ENCODE results near the gene MTSS2.

MTSS2 gene

DNA sequence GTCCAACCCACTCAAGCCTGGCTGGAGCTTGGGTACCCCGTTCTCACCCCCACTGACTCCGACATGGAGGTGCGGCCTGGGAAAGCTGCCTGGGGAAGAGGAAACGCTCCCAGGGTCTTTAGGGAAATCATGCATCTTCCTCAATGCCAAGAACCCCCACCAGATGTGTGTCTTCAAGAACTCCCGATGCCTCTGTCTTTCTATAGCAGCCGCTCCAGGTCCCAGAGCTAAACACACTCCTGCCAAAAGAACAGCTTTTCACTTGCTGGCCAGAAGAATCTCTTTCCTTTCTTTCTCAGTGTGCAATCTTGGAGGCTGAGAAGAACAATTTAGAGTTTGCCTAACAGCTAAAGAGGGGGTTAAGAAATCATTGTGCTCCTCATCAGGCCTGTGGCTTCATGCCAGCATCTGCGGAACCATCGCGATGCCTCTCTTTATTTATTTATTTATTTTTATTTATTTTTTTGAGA is 41.1 kb upstream of the MTSS2 start:
- no peak for TF ChIP-seq CTCF (IDR thresholded peaks at IDR 0.05; ENCODE audit: extremely low read depth, missing control alignments)
- no peak for DNase-seq (ENCODE audit: low spot score)

GRCh38 chr16:70725912-70726828 is 40.3 kb upstream of the MTSS2 start:
- no peak for DNase-seq (ENCODE audit: low spot score)
- no peak for TF ChIP-seq CTCF (IDR thresholded peaks at IDR 0.05; ENCODE audit: extremely low read depth, missing control alignments)

GRCh38 chr16:70725024-70725911 is 39.4 kb upstream of the MTSS2 start:
- no peak for TF ChIP-seq CTCF (IDR thresholded peaks at IDR 0.05; ENCODE audit: extremely low read depth, missing control alignments)
- no peak for DNase-seq (ENCODE audit: low spot score)

DNA sequence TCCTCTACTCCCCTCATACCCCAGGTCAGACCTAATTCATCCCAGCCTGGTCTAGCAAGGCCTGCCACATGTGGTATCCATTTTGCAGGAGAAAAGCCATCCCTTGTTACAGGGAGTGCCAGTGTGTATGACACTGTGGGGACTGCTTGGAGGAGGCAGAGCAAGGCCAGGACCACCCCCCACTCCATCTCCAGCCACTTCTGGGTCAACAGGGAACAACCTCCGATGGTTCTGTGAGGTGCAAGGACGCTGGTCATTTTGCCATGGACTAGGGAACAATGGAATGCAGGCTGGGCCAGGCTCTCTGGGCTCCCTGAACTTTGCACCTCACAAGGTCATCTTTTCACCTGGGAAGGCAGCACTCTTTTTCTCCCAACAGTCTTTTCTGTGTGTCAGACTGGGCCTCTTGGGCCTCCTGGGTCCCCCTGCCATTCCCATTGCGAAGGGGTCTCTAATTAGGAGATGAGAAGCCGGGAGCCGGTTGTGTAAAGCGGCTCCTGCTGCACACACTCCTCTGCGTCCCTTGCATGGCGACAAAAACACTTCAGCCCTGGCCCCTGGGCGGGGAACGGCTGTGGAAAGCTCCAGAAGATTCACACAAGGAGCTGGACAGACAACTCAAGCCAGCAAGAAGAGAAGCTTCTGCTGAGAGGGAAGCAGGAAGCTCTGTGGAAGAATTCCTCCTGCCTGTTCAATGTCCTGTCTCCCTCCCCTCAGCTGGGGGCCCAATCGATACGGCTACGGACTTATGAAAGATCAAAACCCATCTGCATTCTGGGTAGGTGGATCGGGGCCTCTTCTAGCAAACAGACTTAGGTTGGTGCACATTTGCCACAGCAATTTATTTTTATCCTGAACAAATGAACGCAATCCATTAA is 38.5 kb upstream of the MTSS2 start:
- no peak for TF ChIP-seq CTCF (IDR thresholded peaks at IDR 0.05; ENCODE audit: extremely low read depth, missing control alignments)
- DNase-seq (ENCODE audit: low spot score): no peak

- DNase-seq (ENCODE audit: low spot score): no peak
- no peak for TF ChIP-seq CTCF (IDR thresholded peaks at IDR 0.05; ENCODE audit: extremely low read depth, missing control alignments)
Observed at GRCh38 chr16:70723740-70724145, 37.9 kb upstream of the MTSS2 start.

DNA sequence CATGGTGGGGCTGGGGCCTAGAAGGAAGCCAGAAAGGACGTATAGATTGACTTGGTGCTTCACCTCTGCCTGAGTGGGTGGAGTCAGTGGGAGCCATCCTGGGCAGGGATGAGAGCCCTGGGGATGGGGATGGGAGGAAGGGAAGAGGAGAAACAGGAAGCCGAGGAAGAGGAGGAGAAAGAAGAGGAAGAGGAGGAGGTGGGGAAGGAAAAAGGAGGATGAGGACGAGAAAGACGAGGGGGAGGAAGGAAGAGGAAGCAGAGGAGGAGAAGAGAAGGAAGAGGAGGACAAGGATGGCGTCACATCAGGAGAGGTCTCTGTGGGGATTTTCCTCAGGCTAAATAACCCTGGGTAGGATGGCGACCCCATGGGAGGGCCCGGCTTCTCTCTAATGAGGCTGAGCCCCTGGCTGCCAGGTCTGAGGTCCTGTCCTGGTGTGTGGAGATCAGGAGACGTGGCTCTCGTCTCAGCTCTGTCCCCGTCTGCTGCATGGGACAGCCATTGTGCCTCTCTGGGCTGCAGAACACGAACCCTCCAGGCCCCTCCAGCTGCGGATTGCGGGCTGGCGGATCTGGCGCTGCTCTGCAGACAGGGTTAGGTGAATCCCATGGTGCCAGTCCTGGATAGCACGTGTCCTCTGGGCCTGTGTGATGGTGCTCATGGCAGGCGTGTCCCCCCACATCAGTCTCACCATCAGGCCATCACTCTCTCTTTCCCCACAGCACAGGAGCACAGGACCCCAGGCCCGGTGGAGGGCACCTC is 35.5 kb upstream of the MTSS2 start:
- no peak for TF ChIP-seq CTCF (IDR thresholded peaks at IDR 0.05; ENCODE audit: extremely low read depth, missing control alignments)
- no peak for DNase-seq (ENCODE audit: low spot score)
